Smooth muscle cell of the umbilical artery (primary cell): ENCODE measurements around the gene SH2D5. TPM values are rescaled to one million over a fixed set of nuclear protein-coding genes. Genes with fewer than 3 reads are reported as not detected.

Experiments used
- total RNA-seq: library from RNA; depleted of rRNA; stranded (reverse); fragments of >200 nt; gene quantifications from 2 replicates; pipeline ENCODE4 v1.2.3, GENCODE V29; 2014

SH2D5 gene
- 0.89 and 8.5 TPM in 2 replicates for total RNA-seq

DNA sequence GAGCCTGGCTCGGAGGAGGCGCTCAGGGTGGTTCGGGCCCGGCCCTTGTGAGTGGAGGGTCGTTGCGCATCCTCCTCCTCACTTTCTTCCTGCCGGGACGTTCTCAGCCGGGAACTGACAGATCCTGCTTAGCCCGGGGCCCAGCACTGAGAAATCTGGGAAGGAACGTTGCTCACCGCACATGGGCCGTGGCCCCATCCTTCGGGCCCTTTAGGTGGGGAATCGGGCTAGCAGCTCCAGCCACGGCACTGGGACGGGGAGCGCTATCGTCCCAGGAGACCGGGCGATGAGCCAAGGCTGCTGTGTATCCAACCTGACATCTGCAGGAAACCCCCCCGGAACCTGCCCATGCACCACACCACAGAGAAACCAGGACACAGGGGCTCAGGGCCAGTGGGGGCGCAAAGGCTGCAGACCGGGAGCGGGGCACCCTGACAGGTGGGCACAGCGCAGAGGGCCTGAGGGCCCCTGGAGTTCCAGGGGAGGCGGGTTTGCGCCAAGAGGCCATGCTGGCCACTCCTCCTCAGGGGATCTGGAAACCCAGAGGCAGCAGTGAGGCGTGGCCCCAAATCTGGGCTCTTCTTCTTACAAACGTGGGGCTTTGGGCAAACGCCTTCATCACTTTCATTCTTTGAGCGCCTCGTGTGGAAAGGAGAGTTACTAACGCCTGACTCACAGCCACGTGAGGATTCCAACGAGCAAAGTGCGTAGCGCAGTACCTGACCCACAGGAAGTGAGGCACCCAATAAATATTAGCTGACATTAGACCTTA lies at the start of gene SH2D5:
Gene SH2D5, minus strand, starts transcription at position 116 of the 772 bp plus-strand sequence. CDS start 4,659 bp downstream, outside the sequence.

DNA sequence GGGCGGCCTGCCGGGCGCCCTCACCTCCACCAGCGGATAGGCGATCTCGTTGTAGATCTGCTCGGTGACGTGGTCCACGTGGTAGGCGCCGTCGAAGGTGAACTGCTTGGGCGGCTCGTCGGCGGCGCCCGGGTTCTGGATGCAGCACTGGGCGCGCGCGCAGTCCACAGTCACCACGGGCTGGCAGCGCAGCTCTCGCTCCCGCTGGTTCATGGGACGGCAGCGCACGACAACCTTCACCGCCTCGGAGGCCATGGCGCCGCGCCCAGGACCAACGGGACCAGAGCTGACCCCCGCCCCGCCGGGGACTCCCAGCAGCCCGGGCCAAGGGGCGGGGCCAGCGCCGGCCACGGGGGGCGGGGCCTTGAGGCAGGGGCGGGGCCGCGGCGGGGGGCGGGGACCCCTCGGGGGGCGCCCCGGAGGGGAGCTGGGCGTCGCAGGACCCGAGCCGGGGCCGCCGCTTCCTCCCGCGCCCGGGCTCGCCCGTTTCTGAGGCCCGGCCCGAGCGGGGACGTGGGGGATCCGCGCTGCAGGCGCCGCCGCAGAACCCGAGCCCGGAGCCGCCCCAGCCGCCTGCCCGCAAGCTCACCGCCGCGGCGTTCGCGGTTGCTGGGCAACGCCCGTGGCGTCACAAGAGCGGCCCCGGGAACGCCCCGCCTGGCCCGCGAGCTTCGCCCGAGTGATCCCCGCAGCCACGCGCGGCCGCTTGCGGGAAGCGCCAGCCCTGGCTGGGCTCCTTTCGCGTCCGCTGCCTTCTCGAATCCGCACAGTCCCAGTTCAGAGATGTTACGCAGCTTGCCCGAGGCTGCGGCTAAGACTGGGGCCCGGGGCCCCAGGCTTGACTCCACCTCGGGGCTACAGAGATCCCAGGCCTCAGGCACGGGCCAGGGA lies 14.8 kb downstream of the SH2D5 start, which contains the start of gene KIF17:
Gene KIF17, minus strand, starts transcription at position 556 of the 891 bp plus-strand sequence. Its CDS starts 301 bp downstream, at position 255.

Other genes starting within 250 kb of the SH2D5 start
- gene CAMK2N1, start 246.5 kb downstream of the SH2D5 start, total RNA-seq: 2.1 and 8.5 TPM in 2 replicates
- 27.3 and 30.6 TPM in 2 replicates for gene MUL1, start 224.6 kb downstream of the SH2D5 start, total RNA-seq
- 0.09 TPM in 1 of 2 replicates, not detected in the other for gene FAM43B, start 180.1 kb downstream of the SH2D5 start, total RNA-seq
- gene CDA, start 143.6 kb downstream of the SH2D5 start, total RNA-seq: 0.92 TPM in 1 of 2 replicates, not detected in the other
- 62.7 and 68.4 TPM in 2 replicates for gene PINK1, start 99.2 kb downstream of the SH2D5 start, total RNA-seq
- gene DDOST, start 71.3 kb downstream of the SH2D5 start, total RNA-seq: 445 and 563 TPM in 2 replicates
- gene KIF17, start 14.7 kb downstream of the SH2D5 start, total RNA-seq: 1.2 and 2.2 TPM in 2 replicates
- gene HP1BP3, start 54.6 kb upstream of the SH2D5 start, total RNA-seq: 252 and 277 TPM in 2 replicates